ENCODE measurements around the gene POLR3G. TPM values are rescaled to one million over a fixed set of nuclear protein-coding genes. Genes with fewer than 3 reads are reported as not detected.

The POLR3G gene
- total RNA-seq (2014; rRNA removed; shearing (Covaris generic); ENCODE audit: low replicate concordance), result 23.9 and 49.6 TPM in 2 replicates

- no peaks in the 10 kb centered on the region for H3K27me3 ChIP-seq
- H3K9me3 ChIP-seq, result no peaks in the 10 kb centered on the region; the same call in 1 of the 2 replicates
- peak; percentile 96 for DNase-seq
- H3K4me3 ChIP-seq, result peak within 1 kb of the TSS; percentile 69
- peaks cover 19% of the 10 kb centered on the region for H3K36me3 ChIP-seq
Measured at GRCh38 chr5:90474235-90475107, at the start of gene POLR3G, which contains the start of gene MBLAC2. Gene POLR3G (plus strand): TSS chr5:90474864. CDS start chr5:90485568, 10,704 bp downstream. Gene MBLAC2 (minus strand): TSS chr5:90474771. CDS start chr5:90474292, 479 bp downstream.

GRCh38 chr5:90434116-90434714, 40.4 kb upstream of the POLR3G start:
- Histone ChIP-seq H3K9me3 (no peaks in the 10 kb centered on the region), H3K27me3 (peaks cover 9% of the 10 kb centered on the region), H3K36me3 (no peaks in the 10 kb centered on the region), H3K4me3 (no peak overlapping the region)
- peak; percentile 27 for DNase-seq

- H3K9me3 ChIP-seq, result no peaks in the 10 kb centered on the region
- no peaks in the 10 kb centered on the region; the same call in none of the 2 replicates for H3K27me3 ChIP-seq
- H3K4me3 ChIP-seq, result no peak overlapping the region
- no peak for DNase-seq
- H3K36me3 ChIP-seq, result no peaks in the 10 kb centered on the region
Measured at GRCh38 chr5:90437663-90438062, 37.0 kb upstream of the POLR3G start.

- H3K9me3 ChIP-seq, result no peaks in the 10 kb centered on the region
- H3K27me3 ChIP-seq, result no peaks in the 10 kb centered on the region; the same call in none of the 2 replicates
- no peak overlapping the region for H3K4me3 ChIP-seq
- H3K36me3 ChIP-seq, result no peaks in the 10 kb centered on the region
- DNase-seq, result no peak
Measured at GRCh38 chr5:90438100-90438499, 36.6 kb upstream of the POLR3G start.

GRCh38 chr5:90440644-90441043, 34.0 kb upstream of the POLR3G start:
- Histone ChIP-seq H3K27me3 (no peaks in the 10 kb centered on the region; the same call in none of the 2 replicates), H3K4me3 (no peak overlapping the region), H3K36me3 (no peaks in the 10 kb centered on the region), H3K9me3 (no peaks in the 10 kb centered on the region)
- no peak for DNase-seq

- no peak for DNase-seq
- Histone ChIP-seq H3K9me3 (no peaks in the 10 kb centered on the region), H3K4me3 (no peak overlapping the region), H3K36me3 (no peaks in the 10 kb centered on the region), H3K27me3 (no peaks in the 10 kb centered on the region)
Measured at GRCh38 chr5:90446961-90447360, 27.7 kb upstream of the POLR3G start.

- Histone ChIP-seq H3K36me3 (peaks cover 6% of the 10 kb centered on the region), H3K27me3 (no peaks in the 10 kb centered on the region), H3K9me3 (peaks cover 3% of the 10 kb centered on the region; the same call in 1 of the 2 replicates), H3K4me3 (no peak overlapping the region)
- DNase-seq, result no peak
Measured at GRCh38 chr5:90461288-90461687, 13.4 kb upstream of the POLR3G start.

- Histone ChIP-seq H3K9me3 (no peaks in the 10 kb centered on the region; the same call in 1 of the 2 replicates), H3K4me3 (peak overlapping the region; percentile 69), H3K36me3 (peaks cover 17% of the 10 kb centered on the region), H3K27me3 (no peaks in the 10 kb centered on the region)
- DNase-seq, result no peak
Measured at GRCh38 chr5:90472783-90473395, 1.8 kb upstream of the POLR3G start.

GRCh38 chr5:90473396-90474234, 1.0 kb upstream of the POLR3G start:
- Histone ChIP-seq H3K9me3 (no peaks in the 10 kb centered on the region; the same call in 1 of the 2 replicates), H3K36me3 (peaks cover 15% of the 10 kb centered on the region), H3K27me3 (no peaks in the 10 kb centered on the region), H3K4me3 (peak overlapping the region; percentile 69)
- DNase-seq, result peak; percentile 53

GRCh38 chr5:90475436-90475980, 844 bp downstream of the POLR3G start:
- DNase-seq, result no peak
- Histone ChIP-seq H3K36me3 (peaks cover 13% of the 10 kb centered on the region), H3K9me3 (no peaks in the 10 kb centered on the region), H3K4me3 (peak overlapping the region; percentile 69), H3K27me3 (no peaks in the 10 kb centered on the region)

- Histone ChIP-seq H3K4me3 (no peak overlapping the region), H3K36me3 (peaks cover 11% of the 10 kb centered on the region), H3K9me3 (no peaks in the 10 kb centered on the region), H3K27me3 (no peaks in the 10 kb centered on the region)
- DNase-seq, result no peak
Measured at GRCh38 chr5:90476391-90476790, 1.7 kb downstream of the POLR3G start.

- H3K36me3 ChIP-seq, result peaks cover 4% of the 10 kb centered on the region; the same call in 1 of the 2 replicates
- DNase-seq, result no peak
- no peaks in the 10 kb centered on the region for H3K9me3 ChIP-seq
- no peaks in the 10 kb centered on the region for H3K27me3 ChIP-seq
- H3K4me3 ChIP-seq, result no peak overlapping the region
Measured at GRCh38 chr5:90477073-90477472, 2.4 kb downstream of the POLR3G start.

GRCh38 chr5:90477621-90478215, 3.1 kb downstream of the POLR3G start:
- no peaks in the 10 kb centered on the region for H3K27me3 ChIP-seq
- H3K9me3 ChIP-seq, result no peaks in the 10 kb centered on the region
- no peak overlapping the region for H3K4me3 ChIP-seq
- peaks cover 7% of the 10 kb centered on the region; the same call in 1 of the 2 replicates for H3K36me3 ChIP-seq
- DNase-seq, result no peak

- no peak for DNase-seq
- Histone ChIP-seq H3K36me3 (peaks cover 7% of the 10 kb centered on the region; the same call in 1 of the 2 replicates), H3K27me3 (no peaks in the 10 kb centered on the region), H3K9me3 (no peaks in the 10 kb centered on the region), H3K4me3 (no peak overlapping the region)
Measured at GRCh38 chr5:90479611-90480385, 5.1 kb downstream of the POLR3G start.

- no peaks in the 10 kb centered on the region for H3K27me3 ChIP-seq
- no peaks in the 10 kb centered on the region for H3K9me3 ChIP-seq
- DNase-seq, result no peak
- H3K4me3 ChIP-seq, result no peak overlapping the region
- H3K36me3 ChIP-seq, result peaks cover 7% of the 10 kb centered on the region
Measured at GRCh38 chr5:90480699-90481098, 6.0 kb downstream of the POLR3G start.
